SKM-1 treated with dmso at 0.1 percent for 144 hours (cell line): ENCODE data around the gene PGRMC1.
"Not testable (repeated sequence)": the region's sequence is repeated elsewhere in the genome, so short reads cannot be mapped to it uniquely, and the experiment has no call there.

Source experiments
- DNase-seq: peaks from one replicate; lab custom pipeline; 2025; ENCODE audit not compliant: unreplicated experiment; lab: John Stamatoyannopoulos, UW

The PGRMC1 gene

GRCh38 chrX:119235872-119236622 is at the start of gene PGRMC1:
PGRMC1 (plus strand) TSS chrX:119236285; CDS start chrX:119236364, 79 bp downstream.
- DNase-seq: peak; percentile 49

DNA sequence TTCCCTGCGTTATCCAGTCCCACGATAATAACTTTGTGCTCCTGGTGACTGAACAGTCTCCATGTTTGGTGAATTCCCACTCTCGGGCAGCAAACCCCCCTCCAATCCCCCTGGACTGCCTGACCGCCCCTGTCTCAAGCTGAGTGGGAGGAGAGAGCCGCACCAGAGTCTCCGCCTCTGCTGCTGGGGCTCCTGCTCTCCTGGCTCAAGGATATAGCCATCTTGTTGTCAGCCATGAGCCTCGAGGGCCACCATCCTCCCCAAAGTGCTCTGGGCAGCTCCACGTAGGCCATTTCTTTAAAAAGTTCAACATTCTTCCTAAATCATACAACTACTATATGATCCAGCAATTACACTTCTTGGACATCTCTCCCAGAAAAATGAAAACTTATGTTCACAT is 49.3 kb upstream of the PGRMC1 start:
- no peak for DNase-seq

GRCh38 chrX:119187298-119187697 is 48.8 kb upstream of the PGRMC1 start:
- no peak for DNase-seq

GRCh38 chrX:119189115-119189514 is 47.0 kb upstream of the PGRMC1 start:
- no peak for DNase-seq

DNA sequence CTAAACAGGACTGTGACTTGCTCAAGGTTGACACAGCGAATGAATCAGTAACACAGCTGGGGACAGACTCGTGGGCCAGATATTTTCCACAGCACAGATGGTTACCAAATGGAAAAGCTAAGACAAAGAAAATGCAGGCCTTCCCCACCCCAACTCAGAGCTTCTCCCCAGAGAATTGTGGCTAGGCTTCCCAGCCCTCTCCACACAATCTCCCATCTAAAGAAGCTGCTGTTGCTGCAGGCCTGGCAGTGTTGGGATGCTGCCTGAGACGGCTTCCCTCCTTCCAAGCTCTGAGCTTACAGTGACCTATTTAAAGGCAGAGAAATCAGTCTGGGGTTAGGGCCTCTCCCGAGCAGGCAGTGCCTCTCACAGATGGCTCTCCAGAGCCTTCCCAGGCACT is 46.5 kb upstream of the PGRMC1 start:
- DNase-seq: no peak

GRCh38 chrX:119190091-119190681 is 45.9 kb upstream of the PGRMC1 start:
- DNase-seq: no peak

DNA sequence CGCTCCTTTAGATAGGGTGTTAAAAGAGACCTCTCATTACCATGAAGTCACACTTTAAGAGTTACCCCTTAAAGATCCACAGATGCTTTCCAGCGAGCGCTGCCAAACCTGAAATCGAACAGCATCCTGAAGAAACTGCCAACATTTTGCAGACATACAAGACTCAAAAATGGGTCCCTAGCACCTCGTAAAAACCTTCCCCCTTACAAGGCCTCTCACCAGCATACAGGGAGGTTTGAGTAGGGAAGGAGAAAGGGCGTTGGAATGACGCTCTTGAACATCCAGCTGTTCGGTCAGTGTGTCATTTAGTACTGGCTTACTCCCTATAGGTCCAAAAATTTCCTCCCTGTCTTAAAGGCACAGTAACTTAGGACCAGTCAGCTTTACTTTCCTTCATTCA is 45.3 kb upstream of the PGRMC1 start:
- no peak for DNase-seq

GRCh38 chrX:119194621-119195020 is 41.5 kb upstream of the PGRMC1 start:
- no peak for DNase-seq

DNA sequence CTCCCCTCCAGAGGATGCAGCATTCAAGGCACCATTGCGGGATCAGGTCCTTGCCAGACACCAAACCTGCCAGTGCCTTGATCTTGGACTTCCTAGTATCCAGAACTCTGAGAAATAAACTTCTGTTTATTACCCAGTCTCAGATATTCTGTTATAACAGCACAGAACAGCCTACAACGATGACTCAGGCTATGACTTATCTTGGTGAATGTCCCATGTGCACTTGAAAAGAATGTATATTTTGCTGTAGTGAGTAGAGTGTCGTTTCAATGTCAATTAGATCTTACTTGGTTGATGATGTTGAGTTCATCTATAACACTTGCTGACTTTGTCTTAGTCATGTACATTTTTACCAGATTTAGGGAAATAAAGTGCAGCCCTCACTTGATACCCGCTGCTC is 34.5 kb upstream of the PGRMC1 start:
- no peak for DNase-seq

DNA sequence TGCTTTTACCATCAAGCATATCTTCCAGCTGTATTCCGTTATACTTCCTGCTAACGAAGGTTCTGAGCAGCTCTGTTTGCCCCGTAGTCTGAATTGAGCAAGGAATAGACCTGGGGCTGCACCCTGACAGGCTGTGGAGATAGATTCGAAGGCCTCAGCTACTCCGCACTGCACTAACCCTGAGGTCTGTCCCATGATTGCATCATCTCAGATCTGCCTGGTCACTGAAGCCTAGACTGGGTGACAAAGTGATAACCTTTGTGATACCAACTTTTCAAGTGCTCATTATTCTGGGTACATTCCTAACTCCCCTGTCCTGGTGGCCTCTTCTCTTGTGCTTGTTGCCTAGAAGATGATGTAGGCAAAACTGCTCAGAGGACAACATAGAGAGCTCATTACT is 29.9 kb upstream of the PGRMC1 start:
- DNase-seq: no peak

DNA sequence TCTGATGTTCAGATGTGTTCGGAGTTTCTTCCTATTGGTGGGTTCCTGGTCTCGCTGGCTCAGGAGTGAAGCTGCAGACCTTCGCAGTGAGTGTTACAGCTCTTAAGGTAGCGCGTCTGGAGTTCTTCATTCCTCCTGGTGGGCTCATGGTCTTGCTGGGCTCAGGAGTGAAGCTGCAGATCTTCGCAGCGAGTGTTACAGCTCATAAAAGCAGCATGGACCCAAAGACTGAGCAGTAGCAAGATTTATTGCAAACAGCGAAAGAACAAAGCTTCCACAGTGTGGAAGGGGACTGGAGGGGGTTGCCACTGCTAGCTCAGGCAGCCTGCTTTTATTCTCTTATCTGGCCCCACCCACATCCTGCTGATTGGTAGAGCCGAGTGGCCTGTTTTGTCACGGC is 28.6 kb upstream of the PGRMC1 start:
- DNase-seq: not testable (repeated sequence)

- DNase-seq: no peak
Measured at GRCh38 chrX:119208401-119209057, 27.6 kb upstream of the PGRMC1 start.

GRCh38 chrX:119210931-119211648 is 25.0 kb upstream of the PGRMC1 start:
- not testable (repeated sequence) for DNase-seq

GRCh38 chrX:119211649-119212014 is 24.5 kb upstream of the PGRMC1 start:
- DNase-seq: no peak

DNA sequence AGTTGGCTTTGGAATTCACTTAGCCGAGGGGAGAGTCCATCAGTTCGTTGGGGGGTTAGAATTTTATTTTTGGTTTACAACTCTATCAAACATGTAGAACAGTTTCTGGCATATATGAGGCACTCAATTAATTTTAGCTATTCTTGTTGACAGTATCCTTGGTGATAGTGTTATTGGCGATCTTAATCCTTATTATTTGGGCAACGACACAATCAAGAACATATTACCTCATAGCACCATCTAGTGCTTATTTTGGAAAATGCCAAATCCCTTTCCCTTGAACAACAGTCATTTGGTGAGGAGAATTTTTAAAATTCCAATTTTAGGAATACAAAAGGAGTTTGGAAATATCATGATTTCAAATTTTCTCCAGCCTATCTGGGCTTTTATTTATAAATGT is 17.9 kb upstream of the PGRMC1 start:
- no peak for DNase-seq

GRCh38 chrX:119222932-119223331 is 13.2 kb upstream of the PGRMC1 start:
- DNase-seq: no peak

DNA sequence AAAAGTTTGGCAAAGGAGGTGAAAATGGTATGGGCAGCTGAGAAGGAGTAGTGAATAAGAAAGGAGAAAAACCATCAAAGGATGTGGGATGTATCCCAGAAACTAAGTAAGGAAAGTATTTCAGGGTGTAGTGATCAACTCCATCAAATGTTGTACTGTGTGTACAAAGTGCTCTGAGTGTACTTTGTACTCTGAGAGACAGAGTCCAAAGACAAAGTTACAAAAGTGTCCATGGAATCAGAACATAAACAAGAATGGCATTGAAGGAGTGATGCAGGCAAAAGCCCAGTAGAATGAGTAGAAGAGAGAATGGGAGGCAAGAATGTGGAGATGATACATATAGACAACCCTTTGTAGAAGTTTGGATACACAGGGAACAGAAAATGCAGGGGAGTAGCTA is 12.3 kb upstream of the PGRMC1 start:
- DNase-seq: no peak

GRCh38 chrX:119226446-119226845 is 9.6 kb upstream of the PGRMC1 start:
- no peak for DNase-seq

DNA sequence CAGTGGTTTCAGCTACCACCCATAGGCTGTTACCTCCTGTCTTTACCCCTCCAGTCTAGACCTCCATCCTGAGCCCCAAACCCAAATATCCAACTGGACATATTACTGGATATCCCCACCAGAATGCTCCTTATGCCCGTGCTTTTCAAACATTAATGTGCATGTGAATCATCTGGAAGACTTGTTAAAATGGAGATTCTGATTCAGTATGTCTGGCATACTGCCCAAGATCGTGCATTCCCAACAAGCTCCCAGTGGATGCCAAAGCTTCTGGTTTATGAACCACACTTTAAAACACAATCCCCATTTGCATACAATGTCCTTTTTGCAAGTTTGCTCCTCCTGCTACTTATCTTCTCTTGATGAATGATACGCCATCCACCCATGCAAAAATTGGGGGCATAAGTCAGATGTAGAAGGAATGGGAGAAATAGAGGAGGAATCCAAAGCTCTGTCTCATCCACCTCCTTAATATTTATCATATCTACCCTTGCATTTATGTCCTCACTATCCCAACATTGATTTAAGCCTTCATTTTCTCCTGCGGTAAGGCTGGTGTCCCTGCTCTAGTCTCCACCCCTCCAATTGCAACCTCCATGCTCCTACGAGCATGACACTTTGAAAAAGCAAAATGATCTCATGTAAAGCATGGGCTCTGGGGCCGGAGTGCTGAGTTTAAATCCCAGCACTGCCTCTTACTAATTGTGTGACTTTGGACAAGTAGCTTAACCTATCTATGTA is 7.4 kb upstream of the PGRMC1 start:
- DNase-seq: no peak

DNA sequence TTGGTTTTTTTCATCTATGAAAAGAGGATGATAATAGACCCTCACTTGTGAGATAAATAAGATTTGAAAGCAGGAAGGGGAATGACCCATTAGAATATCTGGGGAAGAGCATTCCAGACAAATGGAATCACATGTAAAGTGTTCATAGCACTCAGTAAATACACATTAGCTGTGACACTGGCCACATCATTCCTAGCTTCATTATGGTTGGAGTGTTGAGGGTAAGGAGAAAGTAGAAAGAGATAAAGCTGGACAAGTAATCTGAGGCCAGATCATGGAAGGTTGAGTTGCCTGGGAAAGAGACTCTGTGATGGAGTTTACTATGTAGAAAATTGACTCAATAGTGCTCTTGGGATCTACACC is 6.9 kb upstream of the PGRMC1 start:
- DNase-seq: no peak

DNA sequence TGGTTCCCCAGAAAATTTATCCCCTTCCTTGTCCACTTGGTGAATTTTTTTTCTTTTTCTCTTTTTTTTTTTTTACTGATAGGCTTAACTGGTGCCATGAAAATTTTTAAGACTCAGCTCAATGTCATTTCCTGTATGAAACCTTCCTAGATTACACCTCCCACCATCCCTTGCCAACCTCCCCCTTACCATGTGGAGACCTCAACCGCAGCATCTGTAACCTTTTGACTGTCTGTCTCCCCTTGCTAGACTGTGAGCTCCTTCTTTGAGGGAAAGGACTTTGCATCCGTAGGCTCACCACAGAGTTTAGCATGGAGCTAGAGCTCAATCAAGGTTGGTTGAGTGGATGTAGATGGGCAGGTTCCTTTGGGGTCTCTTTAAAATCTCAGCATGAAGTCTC is 5.2 kb upstream of the PGRMC1 start:
- DNase-seq: no peak
